ENCODE measurements around the gene NT5DC2. TPM values are rescaled to one million over a fixed set of nuclear protein-coding genes. Genes with fewer than 3 reads are reported as not detected.
A peak's percentile ranks its signal among the peaks of the same experiment; 100 is the strongest.

Gene NT5DC2
- total and polyA plus RNA-seq, 2 experiments from 2014 or later, result 166 to 167 TPM

DNA sequence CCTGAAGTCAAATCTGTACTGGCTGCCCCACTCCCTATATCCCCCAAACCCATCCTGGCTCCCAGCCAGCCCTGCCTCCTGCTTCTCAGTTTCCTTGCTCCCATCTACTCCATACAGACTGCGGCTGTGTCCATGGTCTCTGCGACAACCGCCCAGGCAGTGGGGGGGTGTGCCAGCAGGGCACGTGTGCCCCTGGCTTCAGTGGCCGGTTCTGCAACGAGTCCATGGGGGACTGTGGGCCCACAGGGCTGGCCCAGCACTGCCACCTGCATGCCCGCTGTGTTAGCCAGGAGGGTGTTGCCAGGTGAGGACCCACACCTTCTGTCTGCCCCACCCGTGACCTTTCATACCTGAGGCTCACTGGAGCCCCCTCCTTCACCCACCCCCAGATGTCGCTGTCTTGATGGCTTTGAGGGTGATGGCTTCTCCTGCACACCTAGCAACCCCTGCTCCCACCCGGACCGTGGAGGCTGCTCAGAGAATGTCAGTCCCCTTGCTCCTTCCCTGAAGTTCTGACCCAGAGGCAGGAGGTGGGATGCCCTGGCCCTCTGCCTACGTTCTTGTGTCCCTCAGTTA lies 23.8 kb downstream of the NT5DC2 start:
- Histone ChIP-seq H3K36me3 (replicated peaks; ENCODE audit: insufficient read depth, low read depth) (no peaks in the 10 kb centered on the region), H3K79me2 (no peaks in the 10 kb centered on the region), H3K4me1 (ENCODE audit: insufficient read depth) (peaks cover 9% of the 10 kb centered on the region), H4K20me1 (ENCODE audit: insufficient read depth, poor library complexity, severe bottlenecking) (no peaks in the 10 kb centered on the region), H3K4me2 (no peak overlapping the region), H2AFZ (no peak overlapping the region), H3K4me3 (no peak overlapping the region), H3K27me3 (no peaks in the 10 kb centered on the region), H3K9me2 (replicated peaks; ENCODE audit: insufficient read depth) (no peaks in the 10 kb centered on the region), H3K27ac (no peak overlapping the region), H3K9me3 (ENCODE audit: low read depth) (no peaks in the 10 kb centered on the region)
- WGBS (ENCODE audit: low lambda C conversion rate, missing lambda C conversion rate), result 88% methylated on average over 12 of the region's 12 CpGs
- no peak for DNase-seq (ENCODE audit: low spot score)
- TF ChIP-seq, protein P1, sequence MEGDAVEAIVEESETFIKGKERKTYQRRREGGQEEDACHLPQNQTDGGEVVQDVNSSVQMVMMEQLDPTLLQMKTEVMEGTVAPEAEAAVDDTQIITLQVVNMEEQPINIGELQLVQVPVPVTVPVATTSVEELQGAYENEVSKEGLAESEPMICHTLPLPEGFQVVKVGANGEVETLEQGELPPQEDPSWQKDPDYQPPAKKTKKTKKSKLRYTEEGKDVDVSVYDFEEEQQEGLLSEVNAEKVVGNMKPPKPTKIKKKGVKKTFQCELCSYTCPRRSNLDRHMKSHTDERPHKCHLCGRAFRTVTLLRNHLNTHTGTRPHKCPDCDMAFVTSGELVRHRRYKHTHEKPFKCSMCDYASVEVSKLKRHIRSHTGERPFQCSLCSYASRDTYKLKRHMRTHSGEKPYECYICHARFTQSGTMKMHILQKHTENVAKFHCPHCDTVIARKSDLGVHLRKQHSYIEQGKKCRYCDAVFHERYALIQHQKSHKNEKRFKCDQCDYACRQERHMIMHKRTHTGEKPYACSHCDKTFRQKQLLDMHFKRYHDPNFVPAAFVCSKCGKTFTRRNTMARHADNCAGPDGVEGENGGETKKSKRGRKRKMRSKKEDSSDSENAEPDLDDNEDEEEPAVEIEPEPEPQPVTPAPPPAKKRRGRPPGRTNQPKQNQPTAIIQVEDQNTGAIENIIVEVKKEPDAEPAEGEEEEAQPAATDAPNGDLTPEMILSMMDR (IDR thresholded peaks at IDR 0.05; ENCODE audit: poor library complexity), result no peak
- TF ChIP-seq EZH2 (IDR thresholded peaks at IDR 0.05; ENCODE audit: borderline replicate concordance), result no peak
- no peak for TF ChIP-seq EZH2phosphoT487 (IDR thresholded peaks at IDR 0.05; ENCODE audit: low read depth, severe bottlenecking, unreplicated experiment)

DNA sequence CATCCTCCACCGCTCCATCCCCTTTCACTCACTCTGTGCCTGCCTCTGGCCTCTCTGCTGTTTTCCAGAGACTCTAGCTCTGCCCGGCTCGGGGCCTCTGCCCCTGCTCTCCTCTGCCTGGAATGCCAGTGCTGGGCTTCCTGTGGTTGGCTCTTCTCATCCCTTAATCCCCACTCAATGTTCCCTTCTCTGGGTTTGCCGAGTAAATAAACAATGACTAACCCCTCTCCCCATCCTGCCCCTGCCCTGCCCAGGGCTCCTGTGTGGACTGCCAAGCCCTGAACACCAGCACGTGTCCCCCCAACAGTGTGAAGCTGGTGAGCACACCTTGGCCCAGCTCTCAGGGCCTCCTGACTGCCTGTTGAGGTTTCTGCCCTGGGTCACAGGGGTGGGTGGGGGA lies 26.3 kb downstream of the NT5DC2 start:
- Histone ChIP-seq H3K4me1 (ENCODE audit: insufficient read depth) (peaks cover 9% of the 10 kb centered on the region), H3K9me2 (replicated peaks; ENCODE audit: insufficient read depth) (no peaks in the 10 kb centered on the region), H3K36me3 (replicated peaks; ENCODE audit: insufficient read depth, low read depth) (no peaks in the 10 kb centered on the region), H3K4me2 (no peak overlapping the region), H3K9me3 (ENCODE audit: low read depth) (no peaks in the 10 kb centered on the region), H3K27me3 (no peaks in the 10 kb centered on the region), H3K4me3 (no peak overlapping the region), H3K79me2 (no peaks in the 10 kb centered on the region), H3K27ac (peak overlapping the region; percentile 63), H4K20me1 (ENCODE audit: insufficient read depth, poor library complexity, severe bottlenecking) (no peaks in the 10 kb centered on the region), H2AFZ (no peak overlapping the region)
- 45% methylated on average over 5 of the region's 5 CpGs for WGBS (ENCODE audit: low lambda C conversion rate, missing lambda C conversion rate)
- DNase-seq (ENCODE audit: low spot score), result peak; percentile 77
- TF ChIP-seq EZH2 (IDR thresholded peaks at IDR 0.05; ENCODE audit: borderline replicate concordance) (no peak), EZH2phosphoT487 (IDR thresholded peaks at IDR 0.05; ENCODE audit: low read depth, severe bottlenecking, unreplicated experiment) (no peak)
- TF ChIP-seq, protein P1 (IDR thresholded peaks at IDR 0.05; ENCODE audit: poor library complexity), result no peak

DNA sequence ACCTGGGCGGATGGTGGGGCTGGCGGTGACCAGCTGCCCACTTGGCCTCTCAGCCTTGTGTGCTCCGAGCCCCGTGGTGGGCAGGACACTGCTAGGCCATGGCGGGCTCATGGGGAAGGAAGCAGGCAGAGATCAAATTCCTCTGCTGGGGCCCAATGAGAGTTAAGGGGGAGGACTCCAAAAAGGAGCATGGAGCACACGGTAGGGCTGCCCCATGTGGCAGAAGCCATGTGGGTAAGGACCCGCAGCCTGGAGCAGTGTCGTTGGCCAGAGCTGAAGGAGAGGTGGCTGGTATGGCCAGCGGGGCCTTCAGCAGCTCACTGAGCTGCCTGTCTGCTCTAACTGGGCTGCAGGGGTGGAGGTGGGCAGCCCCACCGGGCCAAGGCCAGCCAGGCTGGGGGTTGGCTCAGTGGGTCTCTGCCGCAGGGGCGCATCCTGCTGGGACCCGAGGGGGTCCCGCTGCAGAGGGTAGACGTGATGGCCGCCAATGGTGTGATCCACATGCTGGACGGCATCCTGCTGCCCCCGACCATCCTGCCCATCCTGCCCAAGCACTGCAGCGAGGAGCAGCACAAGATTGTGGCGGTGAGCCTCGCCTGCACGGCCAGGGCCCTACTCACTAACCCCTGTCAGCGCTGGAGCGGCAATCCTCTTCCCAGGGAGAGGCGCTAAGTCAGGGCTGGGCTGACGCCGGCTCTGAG lies 27.2 kb downstream of the NT5DC2 start:
- H3K9me3 ChIP-seq (ENCODE audit: low read depth), result no peaks in the 10 kb centered on the region
- no peaks in the 10 kb centered on the region for H4K20me1 ChIP-seq (ENCODE audit: insufficient read depth, poor library complexity, severe bottlenecking)
- no peaks in the 10 kb centered on the region for H3K9me2 ChIP-seq (replicated peaks; ENCODE audit: insufficient read depth)
- H3K27me3 ChIP-seq, result no peaks in the 10 kb centered on the region
- H2AFZ ChIP-seq, result no peak overlapping the region
- peaks cover 9% of the 10 kb centered on the region for H3K4me1 ChIP-seq (ENCODE audit: insufficient read depth)
- TF ChIP-seq, protein P1 (IDR thresholded peaks at IDR 0.05; ENCODE audit: poor library complexity), result no peak
- TF ChIP-seq EZH2 (IDR thresholded peaks at IDR 0.05; ENCODE audit: borderline replicate concordance), result no peak
- TF ChIP-seq EZH2phosphoT487 (IDR thresholded peaks at IDR 0.05; ENCODE audit: low read depth, severe bottlenecking, unreplicated experiment), result no peak
- no peak overlapping the region for H3K4me3 ChIP-seq
- no peaks in the 10 kb centered on the region for H3K36me3 ChIP-seq (replicated peaks; ENCODE audit: insufficient read depth, low read depth)
- no peaks in the 10 kb centered on the region for H3K79me2 ChIP-seq
- no peak for DNase-seq (ENCODE audit: low spot score)
- no peak overlapping the region for H3K4me2 ChIP-seq
- H3K27ac ChIP-seq, result no peak overlapping the region
- 89% methylated on average over 27 of the region's 27 CpGs for WGBS (ENCODE audit: low lambda C conversion rate, missing lambda C conversion rate)
